K562 (cell line): ENCODE data around the gene RHOF. TPM values are rescaled to one million over a fixed set of nuclear protein-coding genes. Genes with fewer than 3 reads are reported as not detected.

Experiments
- HCFC1 ChIP-seq: IDR thresholded peaks from 2 replicates; pipeline ENCODE4 v1.6.1; 2012; ENCODE audit warnings: low read depth, low read length, improper control_type of control experiment
- HIVEP1 ChIP-seq: fragments of 250-450 bp; sonication (Bioruptor Pico); IDR thresholded peaks from 2 replicates; pipeline ENCODE4 v1.4.0; 2020; ENCODE audit warnings: mild to moderate bottlenecking
- MAFG ChIP-seq: fragments of 450-650 bp; conservative IDR thresholded peaks from 2 replicates; pipeline ENCODE4 v1.6.1; 2016; ENCODE audit warnings: missing genetic modification characterization, missing compliant biosample characterization
- MAFK ChIP-seq: IDR thresholded peaks from 2 replicates; pipeline ENCODE4 v1.6.1; 2011; ENCODE audit warnings: low read length, improper control_type of control experiment
- NFE2 ChIP-seq: IDR thresholded peaks from 2 replicates; pipeline ENCODE4 v1.6.1; 2014; ENCODE audit warnings: antibody characterized with exemption, low read depth
- NFIC ChIP-seq: fragments of 450-650 bp; IDR thresholded peaks from 2 replicates; pipeline ENCODE4 v1.6.1; 2017; ENCODE audit warnings: mild to moderate bottlenecking, inconsistent platforms
- NFRKB ChIP-seq: fragments of 450-650 bp; IDR thresholded peaks from 2 replicates; pipeline ENCODE4 v1.6.1; 2016; ENCODE audit warnings: low read depth
- NRF1 ChIP-seq, 2 experiments: fragments of 450-650 bp; IDR thresholded peaks in 1 of 2; conservative IDR thresholded peaks in 1 of 2; 2 replicates each; pipeline ENCODE4 v1.6.1; 2014; ENCODE audit warnings: mild to moderate bottlenecking in 2 of 2
- POLR2AphosphoS2 ChIP-seq: IDR thresholded peaks from 2 replicates; pipeline ENCODE4 v1.6.1; 2012; ENCODE audit warnings: low read length, improper control_type of control experiment
- POLR2G ChIP-seq: fragments of 200-400 bp; formaldehyde crosslinking; IDR thresholded peaks from 2 replicates; pipeline ENCODE4 v1.6.1; 2017; ENCODE audit warnings: low read depth, mild to moderate bottlenecking, antibody characterized with exemption, low read length, moderate library complexity
- RBM14 ChIP-seq: fragments of 200-400 bp; formaldehyde crosslinking; IDR thresholded peaks from 2 replicates; pipeline ENCODE4 v1.6.1; 2018; ENCODE audit warnings: low read depth, mild to moderate bottlenecking, low read length, moderate library complexity, borderline replicate concordance; ENCODE audit not compliant: insufficient read depth
- SIN3B ChIP-seq: fragments of 450-650 bp; IDR thresholded peaks from 2 replicates; pipeline ENCODE4 v1.6.1; 2017; ENCODE audit warnings: low read depth, mild to moderate bottlenecking, moderate library complexity
- TAF1 ChIP-seq: IDR thresholded peaks from 2 replicates; pipeline ENCODE4 v1.6.1; 2011; ENCODE audit warnings: mild to moderate bottlenecking, low read length, moderate library complexity; ENCODE audit not compliant: insufficient read depth, control insufficient read depth, severe bottlenecking; ENCODE audit errors: extremely low read depth
- polyA plus RNA-seq, 8 experiments: library from polyadenylated mRNA; depleted of rRNA in 4 of 8; stranded (reverse) in 5 of 8; unstranded in 3 of 8; fragments of >200 nt; fragmentation: Nextera tagmentation in 2 of 8; fragmentation: Illumina TruSeq in 1 of 8; extraction: Ambion mirVana in 2 of 8; extraction: Trizol in 1 of 8; gene quantifications; 2 replicates each; pipeline versions ENCODE4 v1.2.1 to v1.2.3, GENCODE V29; 2011 to 2014; ENCODE audit warnings: inconsistent platforms in 1 of 8, missing spikeins in 1 of 8
- total RNA-seq, 7 experiments: library from RNA; depleted of rRNA in 6 of 7; stranded (reverse); fragments of >200 nt in 6 of 7; fragmentation: Illumina TruSeq in 2 of 7; extraction: Trizol in 2 of 7; gene quantifications; 2 replicates each; pipeline versions ENCODE4 v1.2.1 to v1.2.3, GENCODE V29; 2011 to 2021; ENCODE audit warnings: low replicate concordance in 1 of 7
- TF ChIP-seq, protein P1 (sequence below), 2 experiments: fragments of 450-650 bp; conservative IDR thresholded peaks; 2 replicates each; pipeline ENCODE4 v1.6.1; 2017; ENCODE audit warnings: mild to moderate bottlenecking in 2 of 2, moderate library complexity in 2 of 2
- TF ChIP-seq, protein P2 (sequence below): fragments of 250-450 bp; sonication (Bioruptor Pico); IDR thresholded peaks from 2 replicates; pipeline ENCODE4 v1.4.0; 2020

Gene RHOF
- total and polyA plus RNA-seq, 9 of the 15 experiments (the other 6 are each of a cell fraction or from before 2014, with no cell fraction given), result 0.13 to 10.1 (median 4.0) TPM

DNA sequence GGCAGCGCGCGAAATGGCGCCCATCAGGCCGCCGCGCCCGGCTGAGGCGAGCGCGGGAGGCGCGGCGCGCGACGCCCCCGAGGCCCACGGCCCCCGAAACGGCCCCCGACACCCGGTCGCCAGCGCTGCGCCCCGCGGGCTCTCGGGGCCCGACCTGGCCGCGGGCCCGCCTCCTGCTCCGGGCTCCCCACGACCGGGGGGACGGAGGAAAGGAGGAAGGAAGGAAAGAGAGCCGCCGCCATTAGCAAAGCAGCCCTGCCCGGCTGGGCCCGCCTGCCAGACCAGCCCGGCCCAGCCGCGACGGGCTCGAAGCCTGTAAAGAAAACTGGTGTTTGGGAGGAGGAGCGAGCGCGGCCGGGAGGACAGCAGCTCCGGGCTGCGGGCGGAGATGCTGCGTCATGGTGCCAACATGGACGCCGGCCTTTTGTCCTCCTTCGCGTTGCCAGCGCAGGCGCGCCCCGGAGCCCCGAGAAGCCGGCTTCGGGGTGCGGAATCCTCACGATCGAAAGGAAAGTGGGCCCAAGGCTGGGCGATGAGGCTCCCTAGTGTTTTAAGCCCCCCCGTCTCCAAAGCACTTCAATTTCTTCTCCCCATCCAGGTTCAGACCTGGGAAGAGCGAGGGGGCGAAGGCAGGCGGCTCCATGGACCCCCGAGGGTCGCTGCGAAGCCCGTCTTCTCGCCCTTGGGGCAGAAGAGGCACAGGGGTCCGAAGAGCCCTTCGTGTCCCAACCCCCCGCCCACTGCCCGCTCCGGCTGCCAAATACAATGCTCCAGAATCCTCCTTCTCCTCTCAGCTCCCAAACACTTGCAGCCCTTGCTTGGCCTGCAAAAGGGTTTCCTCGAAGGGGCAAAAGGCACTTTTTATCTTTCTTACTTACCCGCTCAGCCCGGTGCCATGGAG is 7.5 kb upstream of the RHOF start (continued):
- peak; percentile 76 for TF ChIP-seq TAF1
- TF ChIP-seq, protein P1, sequence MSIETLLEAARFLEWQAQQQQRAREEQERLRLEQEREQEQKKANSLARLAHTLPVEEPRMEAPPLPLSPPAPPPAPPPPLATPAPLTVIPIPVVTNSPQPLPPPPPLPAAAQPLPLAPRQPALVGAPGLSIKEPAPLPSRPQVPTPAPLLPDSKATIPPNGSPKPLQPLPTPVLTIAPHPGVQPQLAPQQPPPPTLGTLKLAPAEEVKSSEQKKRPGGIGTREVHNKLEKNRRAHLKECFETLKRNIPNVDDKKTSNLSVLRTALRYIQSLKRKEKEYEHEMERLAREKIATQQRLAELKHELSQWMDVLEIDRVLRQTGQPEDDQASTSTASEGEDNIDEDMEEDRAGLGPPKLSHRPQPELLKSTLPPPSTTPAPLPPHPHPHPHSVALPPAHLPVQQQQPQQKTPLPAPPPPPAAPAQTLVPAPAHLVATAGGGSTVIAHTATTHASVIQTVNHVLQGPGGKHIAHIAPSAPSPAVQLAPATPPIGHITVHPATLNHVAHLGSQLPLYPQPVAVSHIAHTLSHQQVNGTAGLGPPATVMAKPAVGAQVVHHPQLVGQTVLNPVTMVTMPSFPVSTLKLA (conservative IDR thresholded peaks at IDR 0.05), result peak in 1 of 2 experiments; percentile 30; a peak in 1 of 4 replicates
- TF ChIP-seq HCFC1, result no peak
- TF ChIP-seq SIN3B, result 0 out of 2 replicates have a peak, but pooled peaks have one; percentile 2
- peak; percentile 88 for TF ChIP-seq POLR2G
- TF ChIP-seq, protein P2, sequence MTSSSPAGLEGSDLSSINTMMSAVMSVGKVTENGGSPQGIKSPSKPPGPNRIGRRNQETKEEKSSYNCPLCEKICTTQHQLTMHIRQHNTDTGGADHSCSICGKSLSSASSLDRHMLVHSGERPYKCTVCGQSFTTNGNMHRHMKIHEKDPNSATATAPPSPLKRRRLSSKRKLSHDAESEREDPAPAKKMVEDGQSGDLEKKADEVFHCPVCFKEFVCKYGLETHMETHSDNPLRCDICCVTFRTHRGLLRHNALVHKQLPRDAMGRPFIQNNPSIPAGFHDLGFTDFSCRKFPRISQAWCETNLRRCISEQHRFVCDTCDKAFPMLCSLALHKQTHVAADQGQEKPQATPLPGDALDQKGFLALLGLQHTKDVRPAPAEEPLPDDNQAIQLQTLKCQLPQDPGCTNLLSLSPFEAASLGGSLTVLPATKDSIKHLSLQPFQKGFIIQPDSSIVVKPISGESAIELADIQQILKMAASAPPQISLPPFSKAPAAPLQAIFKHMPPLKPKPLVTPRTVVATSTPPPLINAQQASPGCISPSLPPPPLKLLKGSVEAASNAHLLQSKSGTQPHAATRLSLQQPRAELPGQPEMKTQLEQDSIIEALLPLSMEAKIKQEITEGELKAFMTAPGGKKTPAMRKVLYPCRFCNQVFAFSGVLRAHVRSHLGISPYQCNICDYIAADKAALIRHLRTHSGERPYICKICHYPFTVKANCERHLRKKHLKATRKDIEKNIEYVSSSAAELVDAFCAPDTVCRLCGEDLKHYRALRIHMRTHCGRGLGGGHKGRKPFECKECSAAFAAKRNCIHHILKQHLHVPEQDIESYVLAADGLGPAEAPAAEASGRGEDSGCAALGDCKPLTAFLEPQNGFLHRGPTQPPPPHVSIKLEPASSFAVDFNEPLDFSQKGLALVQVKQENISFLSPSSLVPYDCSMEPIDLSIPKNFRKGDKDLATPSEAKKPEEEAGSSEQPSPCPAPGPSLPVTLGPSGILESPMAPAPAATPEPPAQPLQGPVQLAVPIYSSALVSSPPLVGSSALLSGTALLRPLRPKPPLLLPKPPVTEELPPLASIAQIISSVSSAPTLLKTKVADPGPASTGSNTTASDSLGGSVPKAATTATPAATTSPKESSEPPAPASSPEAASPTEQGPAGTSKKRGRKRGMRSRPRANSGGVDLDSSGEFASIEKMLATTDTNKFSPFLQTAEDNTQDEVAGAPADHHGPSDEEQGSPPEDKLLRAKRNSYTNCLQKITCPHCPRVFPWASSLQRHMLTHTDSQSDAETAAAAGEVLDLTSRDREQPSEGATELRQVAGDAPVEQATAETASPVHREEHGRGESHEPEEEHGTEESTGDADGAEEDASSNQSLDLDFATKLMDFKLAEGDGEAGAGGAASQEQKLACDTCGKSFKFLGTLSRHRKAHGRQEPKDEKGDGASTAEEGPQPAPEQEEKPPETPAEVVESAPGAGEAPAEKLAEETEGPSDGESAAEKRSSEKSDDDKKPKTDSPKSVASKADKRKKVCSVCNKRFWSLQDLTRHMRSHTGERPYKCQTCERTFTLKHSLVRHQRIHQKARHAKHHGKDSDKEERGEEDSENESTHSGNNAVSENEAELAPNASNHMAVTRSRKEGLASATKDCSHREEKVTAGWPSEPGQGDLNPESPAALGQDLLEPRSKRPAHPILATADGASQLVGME (CRISPR knock-in tag), result 0 out of 2 replicates have a peak, but pooled peaks have one; percentile 80
- TF ChIP-seq POLR2AphosphoS2, result no peak
- TF ChIP-seq NFE2, result peak; percentile 92
- TF ChIP-seq MAFK, result peak; percentile 81
- no peak for TF ChIP-seq NFIC
- peak; percentile 85 to 87 for TF ChIP-seq NRF1 (conservative IDR thresholded peaks at IDR 0.05 in 1 of 2, IDR thresholded peaks at IDR 0.05 in 1 of 2)
- peak; percentile 2; the same call in 1 of the 2 replicates for TF ChIP-seq HIVEP1 (CRISPR knock-in tag)
- TF ChIP-seq MAFG, result peak; percentile 89
- TF ChIP-seq RBM14, result 0 out of 2 replicates have a peak, but pooled peaks have one; percentile 95
- peak; percentile 98 for TF ChIP-seq NFRKB
